Measurements from ENCODE around the gene MACROD1.

Gene MACROD1

DNA sequence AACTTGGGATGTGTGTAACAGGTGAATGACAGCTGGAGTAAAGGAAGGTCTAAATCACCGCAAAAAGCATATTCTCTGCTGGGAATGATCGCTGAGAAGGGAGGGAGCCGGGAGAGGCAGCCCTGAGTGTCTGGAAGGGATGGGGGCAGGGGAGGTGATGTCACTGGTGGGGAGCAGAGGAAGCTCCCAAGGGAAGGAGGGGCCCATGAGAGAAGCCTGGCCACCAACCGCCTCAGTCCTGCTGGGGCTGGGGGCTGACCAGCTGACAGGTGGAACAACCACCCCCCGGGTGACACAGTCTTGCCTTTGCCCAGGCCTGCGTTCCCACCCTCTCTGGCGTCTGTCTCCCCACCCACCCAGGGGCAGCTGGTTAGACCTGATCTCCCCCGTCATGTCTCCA lies 136.1 kb downstream of the MACROD1 start:
- POLR2A ChIA-PET, result no interaction called here
- no peak overlapping the region for H3K4me3 ChIP-seq (ENCODE audit: low read depth, low read length)
- CTCF ChIA-PET, result interaction anchor here (0.8 to 8.1 kb wide), 2 partner anchors 10 to 28 kb away, joined by 3 to 45 read pairs; no protein-coding TSS in a partner anchor
- TF ChIP-seq, protein P1, sequence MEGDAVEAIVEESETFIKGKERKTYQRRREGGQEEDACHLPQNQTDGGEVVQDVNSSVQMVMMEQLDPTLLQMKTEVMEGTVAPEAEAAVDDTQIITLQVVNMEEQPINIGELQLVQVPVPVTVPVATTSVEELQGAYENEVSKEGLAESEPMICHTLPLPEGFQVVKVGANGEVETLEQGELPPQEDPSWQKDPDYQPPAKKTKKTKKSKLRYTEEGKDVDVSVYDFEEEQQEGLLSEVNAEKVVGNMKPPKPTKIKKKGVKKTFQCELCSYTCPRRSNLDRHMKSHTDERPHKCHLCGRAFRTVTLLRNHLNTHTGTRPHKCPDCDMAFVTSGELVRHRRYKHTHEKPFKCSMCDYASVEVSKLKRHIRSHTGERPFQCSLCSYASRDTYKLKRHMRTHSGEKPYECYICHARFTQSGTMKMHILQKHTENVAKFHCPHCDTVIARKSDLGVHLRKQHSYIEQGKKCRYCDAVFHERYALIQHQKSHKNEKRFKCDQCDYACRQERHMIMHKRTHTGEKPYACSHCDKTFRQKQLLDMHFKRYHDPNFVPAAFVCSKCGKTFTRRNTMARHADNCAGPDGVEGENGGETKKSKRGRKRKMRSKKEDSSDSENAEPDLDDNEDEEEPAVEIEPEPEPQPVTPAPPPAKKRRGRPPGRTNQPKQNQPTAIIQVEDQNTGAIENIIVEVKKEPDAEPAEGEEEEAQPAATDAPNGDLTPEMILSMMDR (IDR thresholded peaks at IDR 0.05; ENCODE audit: insufficient read depth, low read length, missing control alignments), result no peak
- DNase-seq (ENCODE audit: low read depth, low spot score), result no peak

DNA sequence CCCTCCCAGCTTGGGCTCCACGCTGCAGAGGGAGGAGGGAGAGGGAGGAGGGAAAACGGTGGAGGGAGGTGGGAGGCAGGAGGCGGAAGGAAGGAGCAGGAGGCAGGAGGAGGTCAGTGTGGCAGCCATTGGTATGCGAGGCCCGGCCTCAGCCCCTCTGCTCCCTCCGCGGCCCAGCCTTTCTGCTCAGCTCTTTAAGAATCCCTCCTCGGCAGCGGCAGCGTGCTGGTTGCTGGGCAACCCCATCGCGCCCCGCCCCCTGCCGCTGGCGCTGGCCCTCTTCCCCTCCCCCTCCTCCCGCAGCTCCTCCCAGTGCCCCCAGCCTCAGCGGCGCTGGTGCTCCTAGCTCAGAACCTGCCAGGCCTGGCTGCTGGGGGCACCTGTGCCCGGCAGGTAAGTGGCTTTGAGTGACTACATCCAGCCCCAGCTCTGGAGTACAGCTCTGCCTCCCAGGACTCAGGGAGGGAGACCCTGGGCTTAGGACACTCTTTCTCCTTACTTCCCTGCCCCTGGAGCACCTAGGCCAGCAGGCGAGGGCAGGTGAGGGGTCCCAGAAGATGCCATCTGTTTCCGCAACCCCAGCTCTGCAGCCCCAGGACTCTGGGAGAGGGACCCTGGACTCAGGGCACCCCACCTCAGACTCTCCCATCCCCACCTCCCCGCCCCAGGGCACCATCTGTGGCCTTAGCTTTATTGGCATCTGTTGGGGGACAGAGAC lies 137.4 kb downstream of the MACROD1 start:
- ChIA-PET CTCF (interaction anchor here (0.8 to 8.1 kb wide), 5 partner anchors 11 to 124 kb away, joined by 3 to 45 read pairs (median 4); no protein-coding TSS in a partner anchor), POLR2A (no interaction called here)
- TF ChIP-seq, protein P1 (IDR thresholded peaks at IDR 0.05; ENCODE audit: insufficient read depth, low read length, missing control alignments), result no peak
- DNase-seq (ENCODE audit: low read depth, low spot score), result no peak
- H3K4me3 ChIP-seq (ENCODE audit: low read depth, low read length), result no peak overlapping the region

DNA sequence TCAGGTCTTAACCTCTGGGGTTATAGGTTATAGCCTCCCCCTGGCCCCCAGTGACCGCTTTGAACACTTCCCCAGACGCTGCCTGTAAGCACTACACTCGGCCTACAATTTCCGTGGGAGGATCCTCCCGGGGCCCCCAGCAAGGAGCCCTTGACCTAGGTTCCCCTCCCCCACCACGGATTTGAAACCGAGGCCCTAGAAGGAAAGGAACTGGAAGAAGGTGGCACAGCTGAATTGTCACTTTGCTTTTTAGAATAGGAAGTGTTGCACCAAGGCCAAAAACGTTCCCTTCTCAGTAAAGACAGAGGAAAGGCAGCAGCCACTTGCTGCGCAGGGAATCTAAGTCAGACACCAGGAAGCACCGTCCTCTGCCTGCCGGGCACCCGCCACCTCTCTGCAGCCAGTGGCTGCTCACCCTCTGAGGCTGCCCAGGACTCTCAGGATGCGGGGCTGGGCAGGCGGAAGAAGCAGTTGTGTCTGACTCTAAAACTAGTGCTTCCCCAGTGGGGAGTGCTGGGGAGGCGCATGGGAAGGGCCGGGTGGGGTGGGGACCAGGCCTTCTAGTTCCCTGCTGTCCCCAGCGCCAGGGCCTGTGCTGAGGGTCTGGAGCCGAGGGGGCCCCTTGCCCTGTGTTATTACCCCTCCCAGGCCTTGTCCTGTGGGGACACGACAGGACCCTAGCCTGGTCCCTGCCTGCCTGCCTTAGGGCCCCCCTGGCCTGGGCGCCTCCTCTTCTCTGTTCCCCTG lies 138.1 kb downstream of the MACROD1 start:
- POLR2A ChIA-PET, result no interaction called here
- CTCF ChIA-PET, result interaction anchor here (0.8 to 8.1 kb wide), 7 partner anchors 9 to 125 kb away, joined by 3 to 45 read pairs (median 5); no protein-coding TSS in a partner anchor
- H3K4me3 ChIP-seq (ENCODE audit: low read depth, low read length), result no peak overlapping the region
- no peak for DNase-seq (ENCODE audit: low read depth, low spot score)
- TF ChIP-seq, protein P1 (IDR thresholded peaks at IDR 0.05; ENCODE audit: insufficient read depth, low read length, missing control alignments), result no peak

DNA sequence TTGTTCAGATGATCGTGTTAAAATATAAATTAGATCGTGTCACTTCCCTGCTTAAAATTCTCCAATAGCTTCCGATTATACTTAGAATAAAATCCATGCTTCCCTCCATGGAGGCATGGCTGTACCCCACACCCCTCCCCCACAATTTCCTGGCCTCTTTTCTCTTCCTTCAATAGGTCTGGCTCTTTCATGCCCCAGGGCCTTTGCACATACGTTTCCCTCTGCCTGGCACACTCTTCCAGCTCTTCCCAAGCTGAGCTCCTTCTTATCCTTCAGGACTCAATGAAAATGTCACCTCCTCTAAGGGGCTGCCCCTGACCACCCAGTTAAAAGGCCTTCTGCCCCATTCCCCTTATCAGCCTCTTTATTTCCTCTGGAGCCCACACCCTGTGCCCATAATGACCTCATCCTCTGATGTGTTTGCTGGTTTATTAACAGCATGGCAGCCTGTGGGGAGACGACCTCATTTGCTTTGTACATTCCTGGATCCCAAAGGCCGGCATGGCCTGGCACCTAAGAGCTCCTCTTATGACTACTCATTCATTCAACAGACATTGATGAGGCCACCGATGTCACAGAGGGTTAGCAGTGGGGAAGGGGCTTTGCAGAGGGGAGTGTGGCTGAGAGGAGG lies 139.2 kb downstream of the MACROD1 start:
- ChIA-PET POLR2A (no interaction called here), CTCF (interaction anchor here (1.1 to 8.1 kb wide), 6 partner anchors 10 to 126 kb away, joined by 3 to 45 read pairs (median 6); no protein-coding TSS in a partner anchor)
- DNase-seq (ENCODE audit: low read depth, low spot score), result no peak
- TF ChIP-seq, protein P1 (IDR thresholded peaks at IDR 0.05; ENCODE audit: insufficient read depth, low read length, missing control alignments), result no peak
- H3K4me3 ChIP-seq (ENCODE audit: low read depth, low read length), result no peak overlapping the region

DNA sequence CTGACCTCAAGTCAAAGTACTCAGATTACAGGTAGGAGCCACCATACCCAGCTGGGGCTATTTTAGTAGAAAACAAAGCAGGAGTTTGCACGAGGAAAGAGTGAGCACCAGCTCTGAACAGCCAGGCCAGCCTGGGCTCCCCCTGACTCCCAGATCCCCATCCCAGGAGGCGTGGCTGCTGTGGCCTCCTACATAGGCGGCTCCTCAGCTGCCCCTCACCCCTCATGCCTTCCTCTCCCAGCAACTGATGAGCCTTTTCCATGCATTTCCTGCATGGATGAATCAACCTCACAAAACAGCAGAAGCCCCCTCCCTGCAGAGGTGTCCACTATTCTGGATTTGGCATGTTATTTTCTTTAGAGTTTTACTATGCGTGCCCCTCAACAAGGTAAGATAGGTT lies 140.7 kb downstream of the MACROD1 start:
- no peak overlapping the region for H3K4me3 ChIP-seq (ENCODE audit: low read depth, low read length)
- ChIA-PET CTCF (interaction anchor here (0.8 to 8.1 kb wide), 5 partner anchors 9 to 127 kb away, joined by 4 to 45 read pairs (median 9); partner anchors contain the start of gene FLRT1), POLR2A (no interaction called here)
- TF ChIP-seq, protein P1 (IDR thresholded peaks at IDR 0.05; ENCODE audit: insufficient read depth, low read length, missing control alignments), result no peak
- no peak for DNase-seq (ENCODE audit: low read depth, low spot score)
